ENCODE measurements around the gene ZFYVE9.
A peak's percentile ranks its signal among the peaks of the same experiment; 100 is the strongest.
"Not testable (repeated sequence)": the region's sequence is repeated elsewhere in the genome, so short reads cannot be mapped to it uniquely, and the experiment has no call there.

Gene ZFYVE9, protein sequence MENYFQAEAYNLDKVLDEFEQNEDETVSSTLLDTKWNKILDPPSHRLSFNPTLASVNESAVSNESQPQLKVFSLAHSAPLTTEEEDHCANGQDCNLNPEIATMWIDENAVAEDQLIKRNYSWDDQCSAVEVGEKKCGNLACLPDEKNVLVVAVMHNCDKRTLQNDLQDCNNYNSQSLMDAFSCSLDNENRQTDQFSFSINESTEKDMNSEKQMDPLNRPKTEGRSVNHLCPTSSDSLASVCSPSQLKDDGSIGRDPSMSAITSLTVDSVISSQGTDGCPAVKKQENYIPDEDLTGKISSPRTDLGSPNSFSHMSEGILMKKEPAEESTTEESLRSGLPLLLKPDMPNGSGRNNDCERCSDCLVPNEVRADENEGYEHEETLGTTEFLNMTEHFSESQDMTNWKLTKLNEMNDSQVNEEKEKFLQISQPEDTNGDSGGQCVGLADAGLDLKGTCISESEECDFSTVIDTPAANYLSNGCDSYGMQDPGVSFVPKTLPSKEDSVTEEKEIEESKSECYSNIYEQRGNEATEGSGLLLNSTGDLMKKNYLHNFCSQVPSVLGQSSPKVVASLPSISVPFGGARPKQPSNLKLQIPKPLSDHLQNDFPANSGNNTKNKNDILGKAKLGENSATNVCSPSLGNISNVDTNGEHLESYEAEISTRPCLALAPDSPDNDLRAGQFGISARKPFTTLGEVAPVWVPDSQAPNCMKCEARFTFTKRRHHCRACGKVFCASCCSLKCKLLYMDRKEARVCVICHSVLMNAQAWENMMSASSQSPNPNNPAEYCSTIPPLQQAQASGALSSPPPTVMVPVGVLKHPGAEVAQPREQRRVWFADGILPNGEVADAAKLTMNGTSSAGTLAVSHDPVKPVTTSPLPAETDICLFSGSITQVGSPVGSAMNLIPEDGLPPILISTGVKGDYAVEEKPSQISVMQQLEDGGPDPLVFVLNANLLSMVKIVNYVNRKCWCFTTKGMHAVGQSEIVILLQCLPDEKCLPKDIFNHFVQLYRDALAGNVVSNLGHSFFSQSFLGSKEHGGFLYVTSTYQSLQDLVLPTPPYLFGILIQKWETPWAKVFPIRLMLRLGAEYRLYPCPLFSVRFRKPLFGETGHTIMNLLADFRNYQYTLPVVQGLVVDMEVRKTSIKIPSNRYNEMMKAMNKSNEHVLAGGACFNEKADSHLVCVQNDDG (N-terminal part only)

DNA sequence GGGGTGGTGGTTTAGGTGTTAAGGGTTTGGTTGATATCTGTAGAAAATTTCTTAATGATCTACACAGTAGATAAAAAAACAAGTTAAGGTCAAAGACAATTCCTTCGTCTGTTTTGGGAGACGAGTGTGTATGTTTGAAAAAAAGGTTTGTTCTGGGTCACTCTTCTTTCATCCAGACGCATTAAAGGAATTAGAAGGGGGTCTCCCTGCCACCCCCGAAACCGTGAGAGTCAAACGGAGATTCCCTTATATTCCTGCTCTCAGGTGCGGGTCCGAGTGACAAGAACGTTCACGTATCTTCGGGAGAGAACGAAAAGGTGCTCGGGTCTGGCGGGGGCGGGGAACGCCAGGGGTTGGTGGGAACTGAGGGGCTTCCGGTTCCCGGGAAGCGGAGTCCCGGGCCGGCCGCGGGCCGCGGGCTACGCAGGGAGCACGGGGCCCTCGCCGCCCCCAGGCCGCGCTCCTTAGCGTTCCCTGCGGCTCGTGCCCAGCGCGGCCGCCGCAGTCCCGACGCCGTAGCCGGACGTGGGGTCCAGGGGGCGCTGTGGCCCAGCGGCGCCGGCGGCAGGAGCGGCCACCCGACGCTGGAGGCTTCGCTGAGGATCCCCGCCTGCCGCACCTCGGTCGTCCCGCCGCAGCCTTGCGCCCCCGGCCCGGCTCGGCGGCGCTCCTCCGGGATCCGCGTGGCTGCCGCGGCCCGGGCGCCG is at the start of gene ZFYVE9:
Gene ZFYVE9 (plus strand): TSS at position 577 of the 707 bp plus-strand sequence. CDS start 91,118 bp downstream, outside the sequence.
- peak; percentile 30 to 49 (median 41) for DNase-seq (ENCODE audit: low read depth in 3 of 3)

DNA sequence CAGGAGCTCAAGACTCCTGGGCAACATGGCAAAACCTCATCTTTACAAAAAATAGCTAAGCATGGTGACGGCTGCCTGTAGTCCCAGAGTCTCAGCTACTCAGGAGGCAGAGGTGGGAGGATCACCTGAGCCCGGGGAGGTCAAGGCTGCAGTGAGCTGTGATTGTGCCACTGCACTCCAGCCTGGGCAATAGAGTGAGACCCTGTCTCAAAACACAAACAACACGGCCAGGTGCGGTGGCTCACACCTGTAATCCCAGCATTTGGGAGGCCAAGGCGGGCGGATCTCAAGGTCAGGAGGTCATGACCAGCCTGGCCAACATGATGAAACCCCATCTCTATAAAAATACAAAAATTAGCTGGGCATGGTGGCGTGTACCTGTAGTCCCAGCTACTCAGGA is 47.6 kb upstream of the ZFYVE9 start:
- DNase-seq (ENCODE audit: low read depth in 3 of 3): not testable (repeated sequence)

DNA sequence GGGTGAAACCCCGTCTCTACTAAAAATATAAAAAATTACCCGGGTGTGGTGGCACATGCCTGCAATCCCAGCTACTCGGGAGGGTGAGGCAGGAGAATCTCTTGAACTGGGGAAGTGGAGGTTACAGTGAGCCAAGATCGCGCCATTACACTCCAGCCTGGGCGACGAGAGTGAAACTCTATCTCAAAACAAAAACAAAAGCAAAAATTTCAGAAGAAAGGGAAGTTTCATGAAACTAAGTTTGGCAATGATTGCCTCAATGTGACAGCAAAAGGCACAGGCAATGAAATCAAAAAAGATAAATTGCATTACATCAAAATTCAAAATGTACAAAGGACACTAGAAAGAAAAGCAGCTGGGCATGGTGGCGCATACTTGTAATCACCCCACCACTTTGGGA is 45.7 kb upstream of the ZFYVE9 start:
- DNase-seq (ENCODE audit: low read depth in 3 of 3): no peak

DNA sequence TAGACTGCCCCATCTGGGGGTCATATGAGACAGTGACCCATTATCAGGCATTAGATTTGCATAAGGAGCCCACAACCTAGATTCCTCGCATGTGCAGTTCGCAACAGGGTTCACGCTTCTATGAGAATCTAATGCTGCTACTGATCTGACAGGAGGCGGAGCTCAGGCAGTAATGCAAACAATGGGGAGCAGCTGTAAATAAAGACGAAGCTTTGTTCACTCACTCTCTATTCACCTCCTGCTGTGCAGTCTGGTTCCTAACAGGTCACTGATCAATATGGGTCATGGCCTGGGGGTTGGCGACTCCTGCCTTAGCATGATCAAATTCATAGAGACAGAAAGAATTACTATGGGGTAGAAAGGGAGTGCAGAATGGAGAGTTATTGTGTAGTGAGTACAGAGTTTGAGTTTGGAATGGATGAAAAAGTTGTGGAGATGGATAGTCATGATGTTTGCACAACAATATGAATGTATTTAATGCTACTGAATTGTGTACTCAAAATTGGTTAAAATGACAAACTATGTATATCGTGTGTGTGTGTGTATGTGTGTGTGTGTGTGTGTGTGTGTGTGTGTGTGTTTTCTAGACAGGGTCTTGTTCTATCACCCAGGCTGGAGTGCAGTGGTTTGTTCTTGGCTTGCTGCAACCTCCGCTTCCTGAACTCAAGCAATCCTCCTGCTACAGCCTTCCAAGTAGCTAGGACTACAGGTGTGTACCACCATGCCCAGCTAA is 43.6 kb upstream of the ZFYVE9 start:
- no peak for DNase-seq (ENCODE audit: low read depth in 3 of 3)

DNA sequence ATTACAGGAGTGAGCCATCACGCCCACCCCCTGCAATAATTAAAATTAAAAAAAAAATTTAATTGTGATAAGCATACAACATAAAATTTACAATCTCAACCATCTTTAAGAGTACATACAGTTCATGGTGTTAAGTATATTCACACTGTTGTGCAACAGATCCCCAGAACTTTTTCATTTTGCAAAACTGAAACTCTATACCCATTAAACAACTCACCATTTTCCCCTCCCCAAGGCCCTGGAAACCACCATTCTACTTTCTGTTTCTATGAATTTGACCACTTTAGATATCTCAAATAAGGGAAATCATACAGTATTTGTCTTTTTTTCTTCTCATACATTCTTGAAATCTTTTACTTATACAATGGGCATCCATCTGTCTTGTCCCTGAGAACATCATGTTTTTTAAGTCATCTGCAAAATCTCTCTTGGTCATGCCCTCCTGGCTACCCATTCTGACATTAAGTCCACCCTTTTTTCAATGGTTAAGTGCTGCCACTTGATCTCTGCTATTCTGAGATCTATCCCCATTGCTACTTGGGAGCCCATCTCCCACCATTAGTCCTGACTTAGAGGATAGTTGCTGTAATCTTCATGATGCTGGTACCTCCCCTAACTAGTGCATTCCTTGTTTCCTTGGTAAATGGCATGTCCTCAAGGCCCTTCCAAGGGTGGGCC is 39.4 kb upstream of the ZFYVE9 start:
- DNase-seq (ENCODE audit: low read depth in 3 of 3): no peak

DNA sequence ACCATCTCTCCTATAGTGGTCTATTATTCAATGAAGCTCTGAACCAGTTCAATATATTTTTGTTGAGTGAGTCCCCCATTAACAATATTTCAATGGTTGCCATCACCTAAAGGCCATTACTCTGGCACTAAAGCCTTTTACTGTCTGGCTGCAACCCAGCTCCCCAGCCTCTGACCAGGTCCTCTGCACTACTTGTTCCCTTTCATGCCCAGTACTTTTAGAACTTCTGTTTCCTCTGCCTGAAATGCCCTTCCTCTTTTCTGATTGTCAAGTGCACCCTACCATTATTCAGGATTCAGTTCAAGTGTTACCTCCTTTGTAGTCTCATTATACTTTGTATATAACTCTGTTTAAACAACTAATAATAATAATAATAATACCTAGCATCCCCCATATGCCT is 30.4 kb upstream of the ZFYVE9 start:
- DNase-seq (ENCODE audit: low read depth in 3 of 3): no peak

DNA sequence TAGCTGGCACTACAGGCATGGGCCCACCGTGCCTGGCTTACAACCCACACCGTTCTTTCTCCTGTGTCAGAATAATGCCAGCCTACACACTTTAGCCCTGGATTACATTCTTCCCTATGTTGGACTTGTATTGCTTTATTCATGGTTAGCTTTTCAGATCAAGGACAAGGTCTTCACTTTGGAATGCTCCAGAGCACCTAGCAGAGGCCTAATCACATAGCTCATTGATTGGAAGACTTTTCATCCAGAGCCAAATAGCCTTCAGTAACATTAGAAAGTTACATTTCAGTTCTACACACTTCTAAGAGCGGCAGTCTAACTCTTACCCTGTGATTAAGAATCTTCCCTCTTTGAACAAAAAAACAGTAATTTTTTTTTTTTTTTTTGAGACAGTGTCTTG is 29.4 kb upstream of the ZFYVE9 start:
- no peak for DNase-seq (ENCODE audit: low read depth in 3 of 3)

DNA sequence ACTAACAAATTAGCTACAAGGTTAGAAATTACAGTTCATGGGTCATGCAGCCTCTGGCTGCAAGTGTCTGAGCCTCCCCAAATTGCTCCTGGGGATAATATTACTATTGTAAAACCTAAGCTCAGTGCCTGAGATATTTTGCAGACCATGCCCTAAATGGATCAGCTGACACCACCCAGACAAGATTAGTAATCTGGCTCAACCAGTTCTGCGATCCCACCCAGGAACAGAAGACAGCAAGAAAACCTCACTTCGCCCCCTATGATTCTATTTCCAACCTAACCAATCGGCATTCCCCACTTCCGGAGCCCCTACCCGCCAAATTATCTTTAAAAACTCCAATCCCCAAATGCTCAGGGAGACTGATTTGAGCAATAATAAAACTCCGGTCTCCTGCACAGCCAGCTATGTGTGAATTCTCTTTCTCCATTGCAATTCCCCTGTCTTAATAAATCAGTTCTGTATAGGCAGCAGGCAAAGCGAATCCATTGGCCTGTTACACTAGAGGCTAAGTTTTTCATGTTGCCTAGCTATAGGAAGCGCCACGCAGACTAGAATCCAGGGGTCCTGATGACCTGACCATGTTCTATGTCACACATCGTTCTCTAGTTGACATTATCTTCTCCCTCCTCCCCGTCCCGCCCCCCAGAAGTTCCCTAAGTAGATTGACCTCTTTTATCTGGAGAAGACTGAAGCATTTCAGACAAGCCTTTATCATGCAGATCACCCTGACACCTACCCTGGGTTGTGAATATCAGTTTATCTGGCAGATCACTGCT is 22.4 kb upstream of the ZFYVE9 start:
- DNase-seq (ENCODE audit: low read depth in 3 of 3): no peak

DNA sequence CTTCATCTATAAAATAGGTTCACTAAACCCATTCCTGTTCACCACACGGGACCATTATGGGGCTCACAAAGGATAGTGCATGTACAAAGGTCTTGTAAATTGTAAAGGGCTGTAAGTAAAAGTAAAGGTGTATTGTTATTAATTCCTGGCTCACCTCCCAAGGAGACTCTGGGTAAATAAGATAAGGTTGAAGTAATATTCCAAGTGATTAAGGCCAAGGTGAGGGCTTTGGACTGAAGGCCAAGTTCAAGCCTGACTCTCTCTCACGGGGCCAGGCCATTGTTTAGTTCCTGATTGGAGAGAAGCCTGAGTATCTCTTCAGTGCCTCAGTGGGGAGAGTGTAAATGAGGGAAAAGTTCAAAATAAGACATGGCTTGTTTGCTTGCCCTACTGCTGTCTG is 19.5 kb upstream of the ZFYVE9 start:
- DNase-seq (ENCODE audit: low read depth in 3 of 3): no peak

DNA sequence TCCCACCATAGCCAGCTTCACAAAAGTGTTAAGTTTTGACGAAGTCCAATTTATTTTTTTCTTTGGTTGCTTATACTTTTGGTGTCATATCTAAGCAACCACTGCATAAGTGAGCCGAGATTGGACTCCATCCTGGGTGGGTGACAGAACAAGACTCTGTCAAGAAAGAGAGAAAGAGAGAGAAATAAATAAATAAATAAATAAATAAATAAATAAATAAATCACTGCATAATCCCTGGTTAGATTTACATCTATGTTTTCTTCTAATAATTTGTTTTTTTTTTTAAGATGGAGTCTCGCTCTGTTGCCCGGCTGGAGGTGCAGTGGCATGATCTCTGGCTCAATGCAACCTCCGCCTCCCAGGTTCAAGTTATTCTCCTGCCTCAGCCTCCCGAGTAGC is 18.3 kb upstream of the ZFYVE9 start:
- no peak for DNase-seq (ENCODE audit: low read depth in 3 of 3)

DNA sequence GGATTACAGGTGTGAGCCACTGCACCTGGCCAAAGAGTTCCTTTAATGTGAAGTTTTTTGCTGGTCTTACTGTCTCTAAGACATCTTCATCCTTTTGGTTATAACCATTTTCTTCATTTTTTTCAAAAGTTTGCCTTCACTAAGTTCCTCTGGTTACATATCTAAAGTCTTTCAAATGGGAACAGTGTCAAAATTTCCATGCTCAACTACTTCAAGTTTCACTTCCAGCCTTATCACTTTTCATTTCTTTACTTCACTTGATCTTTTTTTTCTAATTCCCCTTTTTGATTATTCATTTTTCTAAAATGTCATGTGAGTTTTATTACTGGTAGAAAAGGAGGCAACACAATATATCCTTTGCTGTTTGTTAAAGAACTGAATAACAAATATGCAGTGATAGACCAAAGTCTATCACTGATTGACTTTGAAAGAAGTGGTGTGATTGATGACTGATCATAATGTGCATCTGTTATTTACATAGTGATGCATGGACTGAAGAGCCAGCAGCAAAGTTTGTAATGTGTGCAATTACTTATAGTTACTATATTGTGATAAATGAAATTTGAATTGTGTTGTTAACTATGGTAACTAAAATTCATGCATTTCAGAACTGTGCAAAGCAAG is 16.0 kb upstream of the ZFYVE9 start:
- DNase-seq (ENCODE audit: low read depth in 3 of 3): no peak

DNA sequence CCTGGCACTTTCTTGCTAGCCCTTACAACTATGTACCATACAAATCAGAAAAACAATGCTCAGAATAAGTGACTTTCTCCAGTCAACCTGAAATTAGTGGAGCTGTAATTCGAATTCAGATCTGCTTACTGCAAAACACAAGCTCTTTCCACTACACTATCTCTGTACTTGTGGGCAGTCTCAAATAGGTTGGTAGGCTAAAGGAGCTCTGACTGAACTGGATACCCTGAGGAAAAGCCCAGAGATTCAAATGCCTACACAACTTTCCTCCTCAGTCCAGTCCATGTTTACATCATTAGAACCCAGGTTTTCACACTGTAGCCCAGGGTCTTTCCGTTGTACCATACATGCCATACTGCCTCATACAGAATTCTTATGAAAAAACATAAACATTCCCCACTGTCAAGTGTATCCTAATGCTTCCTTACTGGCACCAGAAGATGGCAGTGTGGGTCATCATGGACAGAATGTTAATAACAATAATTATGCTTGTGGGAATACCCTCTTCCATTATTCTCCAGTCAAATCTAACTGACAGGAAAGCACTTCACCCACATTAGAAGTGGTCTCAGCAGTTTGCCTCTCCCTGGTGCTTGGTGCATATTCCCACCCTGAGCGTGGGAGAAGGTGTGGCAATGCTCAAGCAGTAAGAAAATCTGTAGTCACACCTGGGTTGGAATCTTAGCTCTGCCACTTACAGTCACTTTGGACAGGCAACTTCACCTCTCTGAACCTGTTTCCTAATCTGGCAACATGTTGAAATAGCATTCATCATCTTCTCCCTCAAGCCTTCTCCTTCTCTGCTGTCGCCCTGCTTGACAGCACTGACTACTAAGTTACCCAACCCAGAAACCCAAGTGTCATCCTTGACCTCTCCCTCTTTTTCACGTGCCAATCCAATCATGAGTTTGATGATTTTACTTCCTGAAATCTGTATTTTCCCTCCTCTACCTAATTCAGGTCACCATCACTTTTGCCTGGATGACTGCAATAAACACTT is 14.4 kb upstream of the ZFYVE9 start:
- peak in 1 of 3 donors; percentile 14 for DNase-seq (ENCODE audit: low read depth in 3 of 3)

DNA sequence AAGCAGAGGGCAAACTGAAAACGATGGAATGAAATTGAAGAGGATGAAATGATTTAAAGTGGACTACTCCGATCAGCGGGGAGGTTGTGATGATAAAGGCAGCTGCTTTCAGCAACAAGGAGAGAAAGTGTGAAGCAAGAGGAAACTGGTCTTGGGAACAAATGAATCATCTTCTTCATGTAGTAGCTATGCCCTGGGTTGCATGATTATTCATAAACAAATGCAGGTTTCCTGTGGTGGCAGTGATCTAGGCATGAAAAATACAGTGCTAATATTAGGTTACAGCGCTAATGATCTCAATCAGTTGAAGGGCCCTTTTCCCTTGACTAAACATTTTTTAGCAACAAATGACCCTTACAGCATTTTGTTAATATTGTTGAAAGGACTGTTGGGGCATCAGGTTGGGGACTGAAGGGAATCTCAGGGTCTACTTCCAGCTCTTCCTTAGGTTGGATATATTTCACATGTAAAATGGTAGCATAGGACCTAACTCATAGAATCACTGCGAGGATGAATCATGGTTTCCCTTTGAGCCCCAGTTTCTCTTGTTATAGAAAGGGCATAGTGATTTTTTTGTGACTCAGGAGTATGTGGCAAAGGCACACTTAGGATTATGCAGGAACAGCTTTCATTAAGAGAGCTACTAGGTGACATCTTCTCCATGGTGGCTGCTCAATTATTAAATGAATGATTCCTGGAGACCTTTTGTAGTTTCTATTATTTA is 1.9 kb upstream of the ZFYVE9 start:
- peak in 2 of 3 donors; percentile 7 to 20 for DNase-seq (ENCODE audit: low read depth in 3 of 3)

DNA sequence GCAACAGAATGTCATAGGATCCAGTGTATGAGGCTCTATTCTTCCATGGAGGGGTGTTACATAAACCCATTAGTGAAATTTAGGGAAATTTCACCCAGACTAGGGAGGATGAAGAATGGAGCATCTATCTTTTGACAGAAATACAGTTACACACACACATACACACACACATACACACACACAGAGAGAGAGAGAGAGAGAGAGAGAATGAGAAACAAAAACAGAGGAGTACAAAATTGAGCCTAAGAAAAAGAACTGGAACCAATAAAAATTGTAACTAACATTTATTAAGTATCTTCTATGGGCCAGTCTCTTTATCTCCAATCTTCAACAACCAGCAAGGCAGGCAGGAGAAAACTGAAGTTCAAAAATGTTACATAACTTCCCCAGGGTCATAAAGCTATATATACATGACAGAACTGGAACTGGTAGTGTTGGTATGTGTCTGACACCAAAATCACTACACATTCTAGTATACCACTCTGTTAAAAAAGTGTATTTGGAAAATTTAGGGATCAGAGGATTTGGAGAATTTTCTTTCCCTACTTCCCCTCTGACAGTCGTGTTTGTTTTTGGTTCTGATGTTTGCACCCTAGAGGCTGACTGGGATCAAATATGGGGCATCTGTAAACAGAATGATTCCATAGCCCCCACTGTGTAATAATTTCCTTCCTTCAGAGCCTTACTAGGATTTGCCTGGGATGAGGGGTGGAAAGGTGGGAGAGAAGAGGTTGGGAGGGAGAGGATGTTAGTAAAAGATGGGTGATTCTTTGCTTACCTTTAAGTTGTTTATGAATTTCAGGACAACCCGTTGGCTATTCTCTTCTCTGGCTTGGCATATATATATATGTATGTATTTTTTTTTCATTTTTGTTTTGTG is 1.0 kb upstream of the ZFYVE9 start:
- DNase-seq (ENCODE audit: low read depth in 3 of 3): no peak

DNA sequence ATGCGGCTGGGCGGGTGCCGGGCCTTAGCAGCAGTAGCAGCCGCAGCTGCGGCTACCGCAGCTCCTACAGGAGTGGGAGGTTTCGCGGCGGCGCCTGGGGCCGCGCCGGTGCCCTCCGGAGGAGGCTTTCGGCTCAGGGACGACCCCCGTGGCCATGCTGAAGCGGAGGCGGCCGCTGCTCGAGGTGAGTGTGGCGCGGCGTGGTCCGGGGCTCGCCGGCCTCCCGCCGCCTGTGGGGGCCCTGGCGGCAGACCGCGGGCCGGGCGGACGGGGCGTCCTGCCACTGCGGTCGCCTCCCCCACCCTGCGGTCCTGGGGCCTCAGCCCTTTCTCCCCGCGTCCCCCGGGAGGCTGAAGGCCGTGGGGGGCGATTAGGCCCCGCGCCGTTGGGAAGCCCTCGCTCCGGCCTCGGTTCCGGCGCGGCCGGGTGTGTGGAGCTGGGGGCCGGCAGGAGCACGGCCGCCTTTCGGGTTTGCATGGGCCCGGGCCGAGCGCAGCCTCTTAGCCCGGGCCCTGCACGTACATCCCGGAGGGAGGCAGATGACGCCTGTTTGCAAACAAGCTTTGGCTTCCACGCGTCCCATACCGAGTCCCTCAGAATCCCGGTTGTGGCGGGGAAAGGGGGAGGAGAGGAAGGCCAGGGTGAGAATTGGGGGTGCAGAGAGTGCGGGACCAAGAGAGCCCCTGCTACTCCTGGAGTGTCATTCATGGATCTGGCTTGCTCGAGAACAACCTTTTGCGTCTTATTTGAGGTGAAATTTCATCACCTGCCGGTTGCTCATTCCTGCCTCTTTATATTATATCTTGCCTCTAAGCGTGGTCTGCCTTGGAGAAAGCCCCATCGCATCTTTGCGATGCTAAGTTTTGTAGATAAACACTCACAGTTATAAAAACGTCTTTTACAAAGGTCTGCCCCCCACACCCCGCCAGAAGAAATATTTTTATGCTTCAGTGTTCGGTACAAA is 613 bp downstream of the ZFYVE9 start:
- DNase-seq (ENCODE audit: low read depth in 3 of 3): peak in 2 of 3 donors; percentile 7 to 40

Measured in stimulated activated CD4-positive, alpha-beta T cell treated with anti-CD3 and anti-CD28 coated beads, TNF-alpha, amount 100 ng/mL, for 48 hours (primary cell).